KMS-11 (cell line): ENCODE results near the gene PYCR2.
"Not testable (repeated sequence)": the region's sequence is repeated elsewhere in the genome, so short reads cannot be mapped to it uniquely, and the experiment has no call there.

Experiments used
- H2AFZ ChIP-seq: fragments of 200-600 bp; sonication (generic); 2 replicates; pipeline ENCODE4 v1.6.1; 2016; ENCODE audit warnings: antibody characterized with exemption, mixed run types, low read depth
- H3K27ac ChIP-seq: fragments of 200-600 bp; sonication (generic); 2 replicates; pipeline ENCODE4 v1.6.1; 2016; ENCODE audit warnings: mild to moderate bottlenecking, mixed run types
- H3K27me3 ChIP-seq: fragments of 200-600 bp; sonication (generic); 2 replicates; pipeline ENCODE4 v1.6.1; 2017; ENCODE audit warnings: mild to moderate bottlenecking, low read depth, mixed run types, moderate library complexity; ENCODE audit not compliant: insufficient read depth
- H3K36me3 ChIP-seq: fragments of 200-600 bp; sonication (generic); 2 replicates; pipeline ENCODE4 v1.6.1; 2017; ENCODE audit warnings: mild to moderate bottlenecking, mixed run types; ENCODE audit not compliant: insufficient read depth
- H3K4me1 ChIP-seq: fragments of 200-600 bp; sonication (generic); 2 replicates; pipeline ENCODE4 v1.6.1; 2016; ENCODE audit warnings: mild to moderate bottlenecking, low read depth, mixed run types; ENCODE audit not compliant: poor library complexity, severe bottlenecking
- H3K4me2 ChIP-seq: fragments of 200-600 bp; sonication (generic); 2 replicates; pipeline ENCODE4 v1.7.0; 2016; ENCODE audit warnings: mild to moderate bottlenecking, mixed run types
- H3K4me3 ChIP-seq: fragments of 200-600 bp; sonication (generic); IDR thresholded peaks from 2 replicates; pipeline ENCODE4 v1.6.1; 2017; ENCODE audit warnings: low read depth, low read length, mixed read lengths; ENCODE audit not compliant: insufficient read depth
- H3K79me2 ChIP-seq: fragments of 200-600 bp; sonication (generic); 2 replicates; pipeline ENCODE4 v1.6.1; 2016; ENCODE audit warnings: low read depth, mixed run types; ENCODE audit not compliant: insufficient read depth
- H3K9ac ChIP-seq: fragments of 200-600 bp; sonication (generic); 2 replicates; pipeline ENCODE4 v1.6.1; 2016; ENCODE audit warnings: mild to moderate bottlenecking, mixed run types
- H4K20me1 ChIP-seq: fragments of 200-600 bp; sonication (generic); 2 replicates; pipeline ENCODE4 v1.6.1; 2016; ENCODE audit warnings: mild to moderate bottlenecking, mixed run types; ENCODE audit not compliant: insufficient read depth
- CTCF ChIP-seq: fragments of 200-600 bp; sonication (generic); conservative IDR thresholded peaks from 2 replicates; pipeline ENCODE4 v1.6.1; 2017; ENCODE audit warnings: low read depth, mild to moderate bottlenecking, antibody characterized with exemption, low read length, moderate library complexity, mixed read lengths

Gene PYCR2

GRCh38 chr1:225941187-225941941 lies 17.3 kb upstream of the PYCR2 start, which contains the start of gene LEFTY2:
TSS of gene LEFTY2 (minus strand) at chr1:225941220. CDS start at chr1:225941140, 80 bp downstream.
- peak within 1 kb of the TSS; percentile 92 for H3K27ac ChIP-seq
- no peaks in the 10 kb centered on the region for H3K79me2 ChIP-seq
- H4K20me1 ChIP-seq, result no peaks in the 10 kb centered on the region
- no peaks in the 10 kb centered on the region for H3K27me3 ChIP-seq
- no peaks in the 10 kb centered on the region for H3K36me3 ChIP-seq
- peak within 1 kb of the TSS; percentile 95 for H3K4me2 ChIP-seq
- no peak for TF ChIP-seq CTCF
- H2AFZ ChIP-seq, result peak within 1 kb of the TSS; percentile 65
- H3K9ac ChIP-seq, result peak within 1 kb of the TSS; percentile 57; the same call in 1 of the 2 replicates
- H3K4me3 ChIP-seq, result no peak within 1 kb of the TSS
- H3K4me1 ChIP-seq, result peaks cover 67% of the 10 kb centered on the region

- H3K9ac ChIP-seq, result peak overlapping the region; percentile 57; the same call in 1 of the 2 replicates
Measured at GRCh38 chr1:225940385-225941151, 16.5 kb upstream of the PYCR2 start.

GRCh38 chr1:225939939-225940310 lies 15.9 kb upstream of the PYCR2 start:
- H4K20me1 ChIP-seq, H3K4me3 ChIP-seq: not testable (repeated sequence)

More at GRCh38 chr1:225940385-225941151, 16.5 kb upstream of the PYCR2 start:
- Histone ChIP-seq H3K4me2 (peak overlapping the region; percentile 95), H4K20me1 (no peaks in the 10 kb centered on the region), H3K27ac (peak overlapping the region; percentile 92), H3K79me2 (no peaks in the 10 kb centered on the region), H2AFZ (peak overlapping the region; percentile 65), H3K4me3 (no peak overlapping the region), H3K36me3 (no peaks in the 10 kb centered on the region), H3K4me1 (peaks cover 71% of the 10 kb centered on the region), H3K27me3 (no peaks in the 10 kb centered on the region)
- TF ChIP-seq CTCF, result no peak

GRCh38 chr1:225939097-225939938 lies 15.3 kb upstream of the PYCR2 start:
- H2AFZ ChIP-seq, H3K27me3 ChIP-seq, H3K36me3 ChIP-seq, H3K9ac ChIP-seq, H4K20me1 ChIP-seq, H3K79me2 ChIP-seq, H3K27ac ChIP-seq, H3K4me2 ChIP-seq, H3K4me3 ChIP-seq: not testable (repeated sequence)
- H3K4me1 ChIP-seq, result peaks cover 59% of the 10 kb centered on the region

More at GRCh38 chr1:225939939-225940310, 15.9 kb upstream of the PYCR2 start:
- not testable (repeated sequence) for H3K36me3 ChIP-seq, H3K27me3 ChIP-seq, H3K79me2 ChIP-seq
- peak overlapping the region; percentile 65; the same call in 1 of the 2 replicates for H2AFZ ChIP-seq
- peak overlapping the region; percentile 95; the same call in 1 of the 2 replicates for H3K4me2 ChIP-seq
- H3K9ac ChIP-seq, result peak overlapping the region; percentile 57; the same call in 1 of the 2 replicates
- H3K4me1 ChIP-seq, result peaks cover 65% of the 10 kb centered on the region
- peak overlapping the region; percentile 92; the same call in 1 of the 2 replicates for H3K27ac ChIP-seq
